KOPT-K1 (cell line): ENCODE measurements around the gene SLC35G6.
A peak's percentile ranks its signal among the peaks of the same experiment; 100 is the strongest.

Experiments used
- H3K27ac ChIP-seq: fragments of 200-600 bp; sonication (generic); 2 replicates; pipeline ENCODE4 v1.5.1; 2016; ENCODE audit warnings: antibody characterized with exemption, mild to moderate bottlenecking, low read depth, low read length; ENCODE audit not compliant: poor library complexity, severe bottlenecking
- H3K36me3 ChIP-seq: fragments of 200-600 bp; sonication (generic); 2 replicates; pipeline ENCODE4 v1.5.1; 2017; ENCODE audit warnings: antibody characterized with exemption, mild to moderate bottlenecking, low read length, moderate library complexity; ENCODE audit not compliant: insufficient read depth
- H3K9me3 ChIP-seq: fragments of 200-600 bp; sonication (generic); 2 replicates; pipeline ENCODE4 v1.5.1; 2017; ENCODE audit warnings: antibody characterized with exemption, low read length, mild to moderate bottlenecking; ENCODE audit not compliant: insufficient read depth, poor library complexity, severe bottlenecking

The SLC35G6 gene

DNA sequence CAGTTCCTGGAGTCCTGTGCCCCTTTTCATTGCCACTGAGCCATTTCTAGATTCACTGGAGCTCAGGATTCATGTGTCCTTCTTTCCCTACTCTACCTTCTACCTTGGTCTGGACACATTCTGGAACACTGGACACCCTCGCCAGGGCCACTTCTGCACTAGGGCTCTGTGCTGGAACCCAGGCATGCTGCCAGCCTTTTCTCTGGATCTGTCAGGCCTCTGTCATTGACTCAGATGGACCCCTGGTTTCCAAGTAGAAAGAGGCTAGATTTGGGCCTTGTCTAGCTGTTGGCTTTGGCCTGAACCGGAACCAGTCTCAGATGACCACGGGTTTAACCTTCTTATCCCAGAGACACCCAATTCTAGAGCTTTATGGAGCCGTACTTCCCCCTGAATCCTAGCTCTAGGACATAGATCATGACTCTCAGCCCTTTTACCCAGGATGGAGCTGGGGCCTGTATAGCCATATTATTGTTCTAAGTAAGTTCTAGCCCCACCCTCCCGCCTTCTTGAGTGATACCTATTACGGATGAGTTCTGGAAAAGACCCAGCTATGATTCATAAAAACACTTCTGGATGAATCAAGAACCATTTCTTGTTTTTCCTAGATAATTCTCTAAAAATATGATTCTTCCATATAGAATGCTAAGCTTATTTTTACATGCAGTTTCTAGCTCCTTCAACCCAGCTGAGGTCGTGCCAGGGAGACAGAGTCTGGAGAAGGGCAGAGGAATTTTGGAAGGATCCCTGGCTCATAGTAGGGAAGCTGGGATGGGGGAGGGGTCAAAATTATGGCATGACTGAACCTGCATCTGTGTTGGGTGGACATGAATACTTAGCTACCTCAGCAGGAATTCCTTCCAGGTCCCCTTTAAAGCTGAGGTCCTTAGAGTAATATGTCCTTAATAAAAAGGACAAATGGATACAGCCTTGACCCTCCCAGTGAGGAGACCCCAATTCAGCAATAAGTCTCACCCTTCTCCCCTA lies 37.5 kb upstream of the SLC35G6 start:
- no peaks in the 10 kb centered on the region for H3K9me3 ChIP-seq
- no peaks in the 10 kb centered on the region for H3K36me3 ChIP-seq
- H3K27ac ChIP-seq, result no peak overlapping the region

- Histone ChIP-seq H3K27ac (no peak within 1 kb of the TSS), H3K9me3 (no peaks in the 10 kb centered on the region), H3K36me3 (no peaks in the 10 kb centered on the region)
Observed at GRCh38 chr17:7444682-7445618, 36.3 kb upstream of the SLC35G6 start, which contains the start of gene CHRNB1. CHRNB1 (plus strand) TSS chr17:7445061; CDS start chr17:7445128, 67 bp downstream.

- Histone ChIP-seq H3K9me3 (no peaks in the 10 kb centered on the region), H3K36me3 (no peaks in the 10 kb centered on the region), H3K27ac (no peak overlapping the region)
Observed at GRCh38 chr17:7445619-7445968, 35.7 kb upstream of the SLC35G6 start.

GRCh38 chr17:7448461-7448860 lies 32.8 kb upstream of the SLC35G6 start:
- Histone ChIP-seq H3K27ac (no peak overlapping the region), H3K36me3 (no peaks in the 10 kb centered on the region), H3K9me3 (no peaks in the 10 kb centered on the region)

DNA sequence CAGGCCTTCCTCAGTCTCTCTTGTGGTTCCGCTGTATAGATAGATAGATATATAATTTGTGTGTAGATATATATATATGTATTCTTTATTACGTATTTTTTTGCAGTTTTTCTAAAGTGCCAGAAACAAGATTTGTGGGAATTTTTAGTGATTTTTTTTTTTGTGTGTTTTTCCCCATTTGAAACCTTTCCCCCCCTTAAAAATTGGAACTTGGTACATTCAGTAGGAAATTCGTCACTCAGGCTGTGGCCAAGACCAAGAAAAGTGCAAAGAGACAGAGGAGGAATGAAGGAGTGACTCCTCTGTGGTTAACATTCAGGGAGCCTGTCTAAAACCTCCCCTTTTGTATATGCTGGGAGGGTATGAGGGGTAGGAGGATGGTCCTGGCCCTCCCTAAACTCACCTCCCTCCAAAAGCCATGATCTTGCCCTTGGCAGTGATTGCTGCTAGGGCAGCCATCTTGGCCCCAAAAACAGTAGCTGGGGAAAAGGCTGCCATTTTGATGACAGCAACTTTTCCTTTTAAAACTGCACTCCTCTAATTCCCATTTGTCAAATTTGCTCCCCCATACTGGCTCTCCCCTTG lies 21.2 kb upstream of the SLC35G6 start:
- H3K9me3 ChIP-seq, result no peaks in the 10 kb centered on the region
- H3K27ac ChIP-seq, result no peak overlapping the region
- peaks cover 33% of the 10 kb centered on the region for H3K36me3 ChIP-seq

- peaks cover 39% of the 10 kb centered on the region for H3K36me3 ChIP-seq
- no peak overlapping the region for H3K27ac ChIP-seq
- H3K9me3 ChIP-seq, result no peaks in the 10 kb centered on the region
Observed at GRCh38 chr17:7460850-7461660, 20.2 kb upstream of the SLC35G6 start.

GRCh38 chr17:7462474-7463371 lies 18.5 kb upstream of the SLC35G6 start:
- Histone ChIP-seq H3K27ac (no peak overlapping the region), H3K9me3 (no peaks in the 10 kb centered on the region), H3K36me3 (peaks cover 50% of the 10 kb centered on the region)

DNA sequence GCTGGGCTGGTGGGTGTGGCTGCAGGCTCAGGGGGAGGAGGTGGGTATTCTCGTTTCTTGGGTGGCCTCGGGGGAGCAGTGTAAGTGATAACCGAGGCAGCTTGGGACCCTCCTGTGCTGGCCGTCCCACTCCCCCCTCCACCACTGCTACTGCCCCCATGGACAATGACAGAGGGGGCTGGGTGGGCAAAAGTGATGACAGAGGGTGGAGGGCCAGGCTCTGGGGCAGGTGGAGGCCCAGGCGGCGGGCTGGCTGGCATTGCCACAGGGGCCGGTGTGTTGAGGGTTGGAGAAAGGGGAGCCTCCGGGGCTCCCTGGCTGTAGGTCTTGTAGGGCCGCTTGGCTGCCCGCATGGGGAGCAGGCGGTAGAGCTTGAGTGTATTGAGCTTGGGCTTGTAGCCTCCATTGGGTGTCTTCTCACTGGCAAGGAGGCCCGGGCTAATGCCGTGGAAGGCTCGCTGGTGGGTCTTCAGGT lies 17.8 kb upstream of the SLC35G6 start:
- no peaks in the 10 kb centered on the region for H3K9me3 ChIP-seq
- no peak overlapping the region for H3K27ac ChIP-seq
- H3K36me3 ChIP-seq, result peaks cover 50% of the 10 kb centered on the region

DNA sequence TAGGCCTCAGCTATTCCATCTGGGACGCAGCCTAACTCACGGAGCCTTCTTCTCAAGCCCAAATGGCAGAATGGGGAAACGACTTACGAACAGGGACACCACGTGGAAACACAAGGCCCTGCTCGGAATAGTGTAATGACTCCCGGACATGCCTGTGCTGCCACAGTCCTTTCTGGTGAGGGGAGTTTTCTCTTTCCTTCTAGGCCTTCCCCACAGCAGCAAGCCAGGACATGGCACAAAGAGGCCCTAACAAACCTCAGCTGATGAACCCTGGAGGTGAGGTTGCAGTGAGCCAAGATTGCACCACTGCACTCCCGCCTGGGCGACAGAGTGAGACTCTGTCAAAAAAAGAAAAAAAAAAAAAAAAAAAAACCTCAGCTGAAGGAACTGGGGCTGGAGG lies 17.2 kb upstream of the SLC35G6 start:
- peaks cover 50% of the 10 kb centered on the region for H3K36me3 ChIP-seq
- no peak overlapping the region for H3K27ac ChIP-seq
- no peaks in the 10 kb centered on the region for H3K9me3 ChIP-seq

DNA sequence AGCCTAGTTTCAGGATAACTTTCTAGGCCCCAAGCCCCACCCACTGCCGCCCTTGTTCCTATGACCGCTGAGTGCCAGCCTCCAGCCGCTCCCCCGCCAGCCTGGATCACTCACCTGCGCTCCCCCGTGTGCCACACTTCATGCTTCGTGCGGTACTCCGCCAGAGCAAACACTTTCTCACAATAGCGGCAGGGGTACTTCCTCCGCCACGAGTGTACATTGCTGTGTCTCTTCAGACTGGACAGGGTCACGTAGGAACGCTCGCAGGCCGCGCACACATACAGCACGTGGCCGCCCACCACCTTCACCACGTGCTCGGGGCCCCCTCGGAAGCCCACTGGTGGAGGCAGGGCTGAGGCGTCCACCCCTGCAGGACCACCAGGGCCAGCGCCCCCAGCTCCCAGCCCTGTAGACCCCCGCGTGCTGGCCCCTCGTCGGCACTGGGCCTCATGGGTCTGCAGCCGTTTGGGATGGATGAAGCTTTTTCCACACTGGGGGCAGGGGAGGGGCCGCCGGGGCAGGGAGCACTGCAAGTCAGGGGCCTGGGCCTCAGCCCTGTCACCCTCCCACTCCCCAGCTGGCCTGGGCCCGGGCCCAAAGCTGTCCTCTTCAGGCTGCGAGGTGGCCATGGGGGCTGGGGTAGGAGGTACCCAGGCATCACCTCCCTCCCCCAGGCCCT lies 15.5 kb upstream of the SLC35G6 start:
- no peak overlapping the region for H3K27ac ChIP-seq
- peaks cover 48% of the 10 kb centered on the region for H3K36me3 ChIP-seq
- no peaks in the 10 kb centered on the region for H3K9me3 ChIP-seq

DNA sequence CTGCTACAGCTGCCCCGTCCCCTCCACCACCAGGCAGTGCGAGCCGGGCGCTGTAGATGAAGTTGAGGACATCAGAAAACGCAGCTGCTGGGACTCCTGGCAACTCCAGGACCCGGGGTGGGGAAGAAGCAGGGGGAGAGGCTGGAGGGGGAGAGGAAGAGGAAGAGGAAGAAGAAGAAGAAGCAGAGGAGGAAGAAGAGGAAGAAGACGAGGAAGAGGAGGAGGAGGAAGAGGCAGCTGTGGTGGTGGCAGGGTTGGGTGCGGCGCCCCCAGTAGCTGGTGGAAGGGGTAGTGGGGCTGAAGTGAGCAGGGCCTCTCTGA lies 15.0 kb upstream of the SLC35G6 start:
- peaks cover 43% of the 10 kb centered on the region for H3K36me3 ChIP-seq
- peak overlapping the region; percentile 36 for H3K27ac ChIP-seq
- H3K9me3 ChIP-seq, result no peaks in the 10 kb centered on the region

DNA sequence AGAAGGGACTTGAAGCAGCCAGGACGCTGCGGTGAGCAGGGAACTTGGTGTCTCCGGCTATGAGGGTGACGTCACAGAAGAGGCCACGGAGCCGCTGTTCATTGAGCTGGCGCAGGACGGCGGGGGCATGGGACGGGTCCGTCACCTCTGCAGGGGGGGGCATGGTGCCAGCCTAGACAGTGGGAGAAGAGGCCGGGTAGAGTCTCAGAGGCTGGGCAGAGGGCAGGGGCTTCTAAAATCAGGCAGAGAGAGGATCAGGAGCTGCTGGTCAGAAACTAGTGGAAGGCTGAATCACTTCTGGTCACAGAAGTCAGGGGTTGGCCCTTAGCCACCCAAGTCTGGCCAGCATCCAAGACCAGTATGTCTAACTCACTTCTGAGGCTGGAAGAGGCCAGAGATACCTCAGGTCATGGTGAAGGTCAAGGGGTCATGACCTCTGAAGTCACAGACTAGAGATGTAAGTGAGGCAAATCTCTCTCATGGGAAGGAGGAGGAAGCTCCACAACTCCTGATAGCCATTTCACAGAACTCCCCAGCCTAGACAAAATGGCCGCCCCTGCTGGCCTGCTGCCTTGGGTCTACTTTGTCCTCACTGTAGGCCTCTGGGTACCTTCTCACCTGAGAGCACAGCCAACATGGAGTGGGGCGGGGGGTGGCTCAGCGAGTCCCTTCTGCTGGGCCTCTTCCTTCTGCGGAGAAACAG lies 14.5 kb upstream of the SLC35G6 start:
- Histone ChIP-seq H3K9me3 (no peaks in the 10 kb centered on the region), H3K27ac (peak overlapping the region; percentile 36), H3K36me3 (peaks cover 39% of the 10 kb centered on the region)

DNA sequence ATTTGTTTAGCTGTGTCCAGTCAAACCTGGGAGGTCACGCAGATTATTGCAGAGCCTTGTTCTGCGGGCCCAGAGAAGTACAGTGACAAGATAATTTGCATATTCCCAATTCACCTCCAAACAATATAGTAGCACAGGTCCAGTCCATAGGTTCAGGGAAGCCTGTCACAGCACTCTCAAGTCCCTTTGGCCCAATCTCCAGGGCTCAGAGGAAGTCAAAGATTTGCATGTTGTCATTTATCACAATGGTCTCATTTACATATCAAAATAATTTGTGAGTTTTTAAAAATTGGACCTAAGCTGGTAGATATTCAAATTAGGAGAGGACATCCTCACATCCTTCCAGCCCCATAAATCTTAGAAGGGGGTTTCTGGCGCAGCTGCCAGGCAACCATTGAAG lies 13.7 kb upstream of the SLC35G6 start:
- Histone ChIP-seq H3K27ac (peak overlapping the region; percentile 36), H3K36me3 (peaks cover 34% of the 10 kb centered on the region)

More for the DNA sequence above, 13.7 kb upstream of the SLC35G6 start:
- H3K9me3 ChIP-seq, result no peaks in the 10 kb centered on the region
